ENCODE measurements around the gene CLEC2D.
"Not testable (repeated sequence)": the region's sequence is repeated elsewhere in the genome, so short reads cannot be mapped to it uniquely, and the experiment has no call there.

CLEC2D gene

GRCh38 chr12:9731393-9731792, 61.9 kb downstream of the CLEC2D start:
- DNase-seq, result peak in 1 of 2 donors; percentile 17

- DNase-seq, result no peak
Measured at GRCh38 chr12:9731797-9732196, 62.3 kb downstream of the CLEC2D start.

- peak in 1 of 2 donors; percentile 36 for DNase-seq
Measured at GRCh38 chr12:9732921-9733461, 63.5 kb downstream of the CLEC2D start, which contains the start of gene CLECL1. Gene CLECL1 (minus strand): TSS chr12:9733097.

GRCh38 chr12:9735601-9736000, 66.1 kb downstream of the CLEC2D start:
- no peak for DNase-seq

- DNase-seq, result peak in 1 of 2 donors; percentile 35
Measured at GRCh38 chr12:9736936-9737705, 67.6 kb downstream of the CLEC2D start.

GRCh38 chr12:9738905-9739304, 69.4 kb downstream of the CLEC2D start:
- not testable (repeated sequence) for DNase-seq

GRCh38 chr12:9739404-9740105, 70.0 kb downstream of the CLEC2D start:
- peak in 1 of 2 donors; percentile 54 for DNase-seq

GRCh38 chr12:9740106-9740750, 70.7 kb downstream of the CLEC2D start:
- DNase-seq, result peak in 1 of 2 donors; percentile 65

- DNase-seq, result peak; percentile 82 to 86
Measured at GRCh38 chr12:9741726-9742125, 72.2 kb downstream of the CLEC2D start.

- DNase-seq, result peak in 1 of 2 donors; percentile 65
Measured at GRCh38 chr12:9742661-9743060, 73.1 kb downstream of the CLEC2D start.

GRCh38 chr12:9745199-9745598, 75.7 kb downstream of the CLEC2D start:
- no peak for DNase-seq
